ENCODE measurements around the gene UQCRQ. TPM values are rescaled to one million over a fixed set of nuclear protein-coding genes. Genes with fewer than 3 reads are reported as not detected.
A peak's percentile ranks its signal among the peaks of the same experiment; 100 is the strongest.

UQCRQ gene
- total RNA-seq, result 306 TPM
- 1,158 TPM for polyA plus RNA-seq (ENCODE audit: insufficient read depth, low read depth, low replicate concordance)
- long read RNA-seq, donor 1, transcript UQCRQ-203 (3 exons, 839 nt), result major isoform, 154 of 208 reads
- long read RNA-seq, donor 1, transcript UQCRQ-202 (3 exons, 429 nt), result minor isoform, 11 of 208 reads
- long read RNA-seq, donor 1, transcript UQCRQ-201 (2 exons, 586 nt), result minor isoform, 31 of 208 reads
- long read RNA-seq, donor 1, partial matches to known transcripts, result 0 of 208 reads
- long read RNA-seq, donor 1, other reads (novel, unspliced or antisense), result 5 of 208 reads
- long read RNA-seq, donor 2, transcript UQCRQ-206 (2 exons, 874 nt), result minor isoform, 8 of 260 reads
- long read RNA-seq, donor 2, transcript UQCRQ-201 (2 exons, 586 nt), result minor isoform, 39 of 260 reads
- long read RNA-seq, donor 2, transcript UQCRQ-203 (3 exons, 839 nt), result major isoform, 197 of 260 reads
- long read RNA-seq, donor 2, transcript UQCRQ-202 (3 exons, 429 nt), result minor isoform, 14 of 260 reads
- long read RNA-seq, donor 2, partial matches to known transcripts, result 0 of 260 reads
- long read RNA-seq, donor 2, other reads (novel, unspliced or antisense), result 0 of 260 reads
- long read RNA-seq, donor 3, transcript UQCRQ-206 (2 exons, 874 nt), result minor isoform, 17 of 410 reads
- long read RNA-seq, donor 3, transcript UQCRQ-202 (3 exons, 429 nt), result minor isoform, 25 of 410 reads
- long read RNA-seq, donor 3, transcript UQCRQ-203 (3 exons, 839 nt), result major isoform, 304 of 410 reads
- long read RNA-seq, donor 3, transcript UQCRQ-201 (2 exons, 586 nt), result minor isoform, 59 of 410 reads
- long read RNA-seq, donor 3, partial matches to known transcripts, result 0 of 410 reads
- long read RNA-seq, donor 3, other reads (novel, unspliced or antisense), result 0 of 410 reads
- long read RNA-seq, donor 4, transcript UQCRQ-202 (3 exons, 429 nt), result minor isoform, 12 of 223 reads
- long read RNA-seq, donor 4, transcript UQCRQ-201 (2 exons, 586 nt), result minor isoform, 27 of 223 reads
- long read RNA-seq, donor 4, transcript UQCRQ-203 (3 exons, 839 nt), result major isoform, 166 of 223 reads
- long read RNA-seq, donor 4, transcript UQCRQ-206 (2 exons, 874 nt), result minor isoform, 14 of 223 reads
- long read RNA-seq, donor 4, partial matches to known transcripts, result 0 of 223 reads
- long read RNA-seq, donor 4, other reads (novel, unspliced or antisense), result 0 of 223 reads
- long read RNA-seq, donor 5, transcript UQCRQ-203 (3 exons, 839 nt), result major isoform, 12 of 15 reads
- long read RNA-seq, donor 5, partial matches to known transcripts, result 0 of 15 reads
- long read RNA-seq, donor 5, other reads (novel, unspliced or antisense), result 0 of 15 reads
- long read RNA-seq, donor 6, transcript UQCRQ-206 (2 exons, 874 nt), result minor isoform, 13 of 789 reads
- long read RNA-seq, donor 6, transcript UQCRQ-202 (3 exons, 429 nt), result minor isoform, 45 of 789 reads
- long read RNA-seq, donor 6, transcript UQCRQ-201 (2 exons, 586 nt), result minor isoform, 140 of 789 reads
- long read RNA-seq, donor 6, transcript UQCRQ-203 (3 exons, 839 nt), result major isoform, 572 of 789 reads
- long read RNA-seq, donor 6, partial matches to known transcripts, result 0 of 789 reads
- long read RNA-seq, donor 6, other reads (novel, unspliced or antisense), result 7 of 789 reads
- long read RNA-seq, donor 7, transcript UQCRQ-203 (3 exons, 839 nt), result major isoform, 69 of 259 reads
- long read RNA-seq, donor 7, transcript UQCRQ-201 (2 exons, 586 nt), result minor isoform, 7 of 259 reads
- long read RNA-seq, donor 7, transcript UQCRQ-202 (3 exons, 429 nt), result minor isoform, 10 of 259 reads
- long read RNA-seq, donor 7, transcript UQCRQ-206 (2 exons, 874 nt), result minor isoform, 8 of 259 reads
- long read RNA-seq, donor 7, partial matches to known transcripts, result 155 of 259 reads
- long read RNA-seq, donor 7, other reads (novel, unspliced or antisense), result 6 of 259 reads
- long read RNA-seq, donor 8, transcript UQCRQ-202 (3 exons, 429 nt), result minor isoform, 12 of 305 reads
- long read RNA-seq, donor 8, transcript UQCRQ-203 (3 exons, 839 nt), result major isoform, 230 of 305 reads
- long read RNA-seq, donor 8, transcript UQCRQ-206 (2 exons, 874 nt), result minor isoform, 11 of 305 reads
- long read RNA-seq, donor 8, transcript UQCRQ-201 (2 exons, 586 nt), result minor isoform, 45 of 305 reads
- long read RNA-seq, donor 8, partial matches to known transcripts, result 0 of 305 reads
- long read RNA-seq, donor 8, other reads (novel, unspliced or antisense), result 0 of 305 reads
- long read RNA-seq, donor 9, transcript UQCRQ-206 (2 exons, 874 nt), result minor isoform, 7 of 200 reads
- long read RNA-seq, donor 9, transcript UQCRQ-201 (2 exons, 586 nt), result minor isoform, 32 of 200 reads
- long read RNA-seq, donor 9, transcript UQCRQ-202 (3 exons, 429 nt), result minor isoform, 9 of 200 reads
- long read RNA-seq, donor 9, transcript UQCRQ-203 (3 exons, 839 nt), result major isoform, 152 of 200 reads
- long read RNA-seq, donor 9, partial matches to known transcripts, result 0 of 200 reads
- long read RNA-seq, donor 9, other reads (novel, unspliced or antisense), result 0 of 200 reads
- long read RNA-seq, donor 10, transcript UQCRQ-206 (2 exons, 874 nt), result minor isoform, 9 of 292 reads
- long read RNA-seq, donor 10, transcript UQCRQ-203 (3 exons, 839 nt), result major isoform, 180 of 292 reads
- long read RNA-seq, donor 10, transcript UQCRQ-201 (2 exons, 586 nt), result minor isoform, 61 of 292 reads
- long read RNA-seq, donor 10, transcript UQCRQ-202 (3 exons, 429 nt), result minor isoform, 8 of 292 reads
- long read RNA-seq, donor 10, partial matches to known transcripts, result 31 of 292 reads
- long read RNA-seq, donor 10, other reads (novel, unspliced or antisense), result 0 of 292 reads

DNA sequence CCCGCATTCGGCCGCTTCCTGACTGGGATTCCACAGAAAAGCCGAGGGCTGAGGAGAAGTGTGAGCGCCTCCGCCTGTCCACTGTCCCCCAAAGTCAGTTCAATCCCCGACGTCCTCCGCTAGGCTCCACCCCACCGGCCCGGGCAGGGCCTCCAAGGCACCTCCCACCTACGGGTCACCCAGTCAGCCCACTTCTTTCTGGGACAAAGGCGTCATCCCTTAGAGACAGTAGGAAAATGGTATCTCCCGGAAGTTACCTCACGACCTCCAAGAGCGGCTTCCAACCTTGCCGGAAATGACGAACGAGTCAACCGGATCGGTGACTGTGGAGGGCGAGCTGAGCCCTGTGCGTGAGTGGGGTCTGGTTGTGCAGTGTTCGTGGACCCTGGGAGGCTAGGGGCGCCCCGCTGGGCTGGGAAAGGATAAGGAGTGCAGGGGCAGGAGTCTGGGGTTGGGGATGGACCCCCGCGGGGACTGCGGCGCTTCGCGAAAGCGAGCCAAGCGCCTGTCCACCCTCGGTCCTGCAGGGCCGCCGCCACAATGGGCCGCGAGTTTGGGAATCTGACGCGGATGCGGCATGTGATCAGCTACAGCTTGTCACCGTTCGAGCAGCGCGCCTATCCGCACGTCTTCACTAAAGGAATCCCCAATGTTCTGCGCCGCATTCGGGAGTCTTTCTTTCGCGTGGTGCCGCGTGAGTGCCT, at the start of gene UQCRQ, which contains the start of gene GDF9:
UQCRQ (plus strand) TSS at position 301 of the 704 bp plus-strand sequence; CDS start at position 541, 240 bp downstream.
GDF9 (minus strand) TSS at position 128 of the 704 bp plus-strand sequence. CDS start 1,936 bp downstream, outside the sequence.
- Histone ChIP-seq H3K36me3 (ENCODE audit: control insufficient read depth in 2 of 3, insufficient read depth in 3 of 3, low read length in 3 of 3) (peaks cover 0 to 20% (median 13%) of the 10 kb centered on the region in 3 donors), H3K27me3 (ENCODE audit: control insufficient read depth, insufficient read depth, low read length) (no peaks in the 10 kb centered on the region), H3K9me3 (ENCODE audit: control insufficient read depth in 2 of 3, insufficient read depth in 1 of 3, low read length in 3 of 3) (no peaks in the 10 kb centered on the region), H3K9ac (ENCODE audit: low read length in 3 of 3) (peak within 1 kb of the TSS; percentile 65 to 95 (median 72)), H3K27ac (ENCODE audit: low read depth in 2 of 2, low read length in 2 of 2) (peak within 1 kb of the TSS; percentile 89 to 94), H3K4me1 (ENCODE audit: control insufficient read depth in 2 of 3, insufficient read depth in 2 of 3, low read depth in 1 of 3, low read length in 3 of 3) (peaks cover 0 to 15% (median 10%) of the 10 kb centered on the region in 3 donors), H3K4me3 (ENCODE audit: low read length in 3 of 3) (peak within 1 kb of the TSS; percentile 88 to 93 (median 90))
- intact Hi-C loops (cut with DNase I), result no loop called here
- peak; percentile 98 to 100 (median 99) for DNase-seq
- FAIRE-seq, result peak; percentile 95
- no peak for TF ChIP-seq CTCF (IDR thresholded peaks at IDR 0.05; ENCODE audit: borderline replicate concordance, extremely low read depth, insufficient read depth)

GRCh38 chr5:132817011-132817410, 49.4 kb upstream of the UQCRQ start:
- no peaks in the 10 kb centered on the region for H3K36me3 ChIP-seq (ENCODE audit: control insufficient read depth in 2 of 3, insufficient read depth in 3 of 3, low read length in 3 of 3)
- intact Hi-C loops (cut with DNase I), result no loop called here
- no peak for TF ChIP-seq CTCF (IDR thresholded peaks at IDR 0.05; ENCODE audit: borderline replicate concordance, extremely low read depth, insufficient read depth)

More at GRCh38 chr5:132817011-132817410, 49.4 kb upstream of the UQCRQ start:
- FAIRE-seq (no peak), DNase-seq (no peak)
- Histone ChIP-seq H3K27me3 (ENCODE audit: control insufficient read depth, insufficient read depth, low read length) (peaks cover 7% of the 10 kb centered on the region), H3K4me1 (ENCODE audit: control insufficient read depth in 2 of 3, insufficient read depth in 2 of 3, low read depth in 1 of 3, low read length in 3 of 3) (peaks cover 0 to 2% (median 0%) of the 10 kb centered on the region in 3 donors), H3K27ac (ENCODE audit: low read depth in 2 of 2, low read length in 2 of 2) (no peak overlapping the region), H3K4me3 (ENCODE audit: low read length in 3 of 3) (no peak overlapping the region), H3K9me3 (ENCODE audit: control insufficient read depth in 2 of 3, insufficient read depth in 1 of 3, low read length in 3 of 3) (no peaks in the 10 kb centered on the region), H3K9ac (ENCODE audit: low read length in 3 of 3) (no peak overlapping the region)

Data from kidney (tissue), 22 donors.